Measurements from ENCODE around the gene CTDP1. TPM values are rescaled to one million over a fixed set of nuclear protein-coding genes. Genes with fewer than 3 reads are reported as not detected.

Gene CTDP1
- total RNA-seq, 1 donor from 2014 or later, result 9.4 TPM

DNA sequence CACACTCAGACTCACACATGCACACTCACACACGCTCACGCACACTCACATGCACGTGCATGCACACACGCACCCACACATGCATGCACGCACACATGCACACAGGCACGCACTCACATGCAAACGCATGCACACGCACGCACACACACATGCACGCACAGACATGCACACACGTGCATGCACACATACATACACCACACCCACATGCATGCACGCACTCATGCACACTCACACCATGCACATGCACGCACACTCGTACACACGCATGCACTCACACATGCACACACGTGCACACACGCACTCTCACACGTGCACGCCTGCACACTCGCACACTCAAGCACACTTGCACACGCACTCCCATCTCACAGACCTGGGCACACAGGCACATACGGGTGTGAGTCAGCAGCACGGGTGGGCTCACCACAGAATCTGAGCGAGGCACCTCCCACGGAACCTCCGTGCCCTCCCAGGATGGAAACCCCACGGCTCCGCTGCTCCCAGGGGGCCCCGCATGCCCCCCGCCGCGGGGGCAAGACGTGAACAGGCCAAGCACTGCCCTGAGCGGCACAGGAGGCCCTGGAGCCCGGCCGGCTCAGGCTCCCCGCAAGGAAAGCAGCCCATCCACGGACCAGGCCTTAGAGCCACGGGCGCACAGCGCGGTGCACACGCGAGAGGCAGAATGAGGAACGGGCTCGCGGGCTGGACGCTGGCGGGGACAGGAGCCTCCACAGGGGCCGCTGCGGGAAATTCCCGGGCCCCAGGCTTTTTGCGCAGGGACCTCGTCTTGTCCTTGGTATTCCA, 109.7 kb downstream of the CTDP1 start:
- peaks cover 0 to 4% (median 0%) of the 10 kb centered on the region in 3 donors for H3K9me3 ChIP-seq (ENCODE audit: control insufficient read depth in 3 of 3, low read length in 3 of 3)
- H3K4me1 ChIP-seq (ENCODE audit: control insufficient read depth in 3 of 3, insufficient read depth in 3 of 3, low read length in 3 of 3), result peaks cover 0 to 14% (median 12%) of the 10 kb centered on the region in 3 donors

DNA sequence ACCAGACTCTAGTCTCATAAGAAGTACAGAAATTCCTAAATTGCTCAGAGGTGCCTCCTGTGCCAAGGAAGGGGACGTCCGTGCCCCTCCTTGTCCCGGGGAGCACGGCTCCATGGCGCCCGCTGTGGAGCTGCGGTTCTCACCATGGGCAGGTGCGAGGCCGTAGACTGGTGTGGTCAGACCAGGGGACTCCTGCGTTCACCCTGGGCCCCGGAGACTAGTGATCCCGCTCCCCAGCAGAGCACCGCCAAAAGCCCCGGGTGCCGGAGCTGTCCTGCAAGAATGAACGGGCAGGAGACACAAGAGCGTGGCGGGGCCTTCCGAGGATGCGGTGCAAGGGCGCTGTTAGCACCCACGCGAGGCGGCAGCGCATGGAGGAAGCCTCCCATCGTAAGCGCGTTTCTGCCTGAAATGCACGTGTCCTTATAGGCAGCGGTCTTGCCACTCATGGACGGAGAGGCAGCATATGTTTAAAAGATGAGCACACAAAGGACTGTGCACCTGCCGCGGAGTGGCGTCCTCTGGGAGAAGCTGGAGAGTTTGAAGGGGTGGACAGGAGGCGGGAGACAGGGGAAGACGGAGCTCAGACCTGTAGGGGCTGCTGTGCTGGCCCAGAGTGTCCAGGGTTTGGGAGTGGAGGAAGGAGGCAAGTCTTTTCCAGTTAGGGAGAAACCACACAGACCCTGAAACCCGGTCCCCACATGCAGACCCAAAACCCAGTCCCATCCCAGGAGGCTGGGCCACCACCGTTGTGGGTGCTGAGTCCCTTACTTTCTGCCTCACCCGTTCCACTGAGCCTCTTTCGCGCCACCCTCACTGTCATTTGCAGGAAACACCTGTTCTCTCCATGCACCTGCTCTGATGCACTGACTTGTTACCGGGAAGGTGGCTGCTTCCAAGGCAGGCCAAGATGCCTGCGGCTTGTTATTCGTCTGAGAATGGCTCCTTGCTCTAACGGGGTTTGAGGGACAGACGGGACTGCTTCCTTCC, 110.6 kb downstream of the CTDP1 start:
- Histone ChIP-seq H3K4me1 (ENCODE audit: control insufficient read depth in 3 of 3, insufficient read depth in 3 of 3, low read length in 3 of 3) (peaks cover 0 to 12% (median 8%) of the 10 kb centered on the region in 3 donors), H3K9me3 (ENCODE audit: control insufficient read depth in 3 of 3, low read length in 3 of 3) (peaks cover 0 to 4% (median 0%) of the 10 kb centered on the region in 3 donors), H3K27ac (ENCODE audit: low read depth, low read length) (no peak overlapping the region), H3K27me3 (ENCODE audit: control insufficient read depth in 3 of 3, insufficient read depth in 3 of 3, low read length in 3 of 3) (peaks cover 62 to 72% (median 70%) of the 10 kb centered on the region in 3 donors), H3K9ac (ENCODE audit: low read depth in 1 of 3, low read length in 3 of 3) (no peak overlapping the region), H3K4me3 (ENCODE audit: low read length in 3 of 3) (no peak overlapping the region), H3K36me3 (ENCODE audit: control insufficient read depth in 3 of 3, insufficient read depth in 3 of 3, low read length in 3 of 3) (no peaks in the 10 kb centered on the region)

More for the DNA sequence above, 109.7 kb downstream of the CTDP1 start:
- no peak overlapping the region for H3K4me3 ChIP-seq (ENCODE audit: low read length in 3 of 3)
- H3K27ac ChIP-seq (ENCODE audit: low read depth, low read length), result no peak overlapping the region
- H3K36me3 ChIP-seq (ENCODE audit: control insufficient read depth in 3 of 3, insufficient read depth in 3 of 3, low read length in 3 of 3), result no peaks in the 10 kb centered on the region
- peaks cover 68 to 76% (median 75%) of the 10 kb centered on the region in 3 donors for H3K27me3 ChIP-seq (ENCODE audit: control insufficient read depth in 3 of 3, insufficient read depth in 3 of 3, low read length in 3 of 3)
- H3K9ac ChIP-seq (ENCODE audit: low read depth in 1 of 3, low read length in 3 of 3), result no peak overlapping the region

DNA sequence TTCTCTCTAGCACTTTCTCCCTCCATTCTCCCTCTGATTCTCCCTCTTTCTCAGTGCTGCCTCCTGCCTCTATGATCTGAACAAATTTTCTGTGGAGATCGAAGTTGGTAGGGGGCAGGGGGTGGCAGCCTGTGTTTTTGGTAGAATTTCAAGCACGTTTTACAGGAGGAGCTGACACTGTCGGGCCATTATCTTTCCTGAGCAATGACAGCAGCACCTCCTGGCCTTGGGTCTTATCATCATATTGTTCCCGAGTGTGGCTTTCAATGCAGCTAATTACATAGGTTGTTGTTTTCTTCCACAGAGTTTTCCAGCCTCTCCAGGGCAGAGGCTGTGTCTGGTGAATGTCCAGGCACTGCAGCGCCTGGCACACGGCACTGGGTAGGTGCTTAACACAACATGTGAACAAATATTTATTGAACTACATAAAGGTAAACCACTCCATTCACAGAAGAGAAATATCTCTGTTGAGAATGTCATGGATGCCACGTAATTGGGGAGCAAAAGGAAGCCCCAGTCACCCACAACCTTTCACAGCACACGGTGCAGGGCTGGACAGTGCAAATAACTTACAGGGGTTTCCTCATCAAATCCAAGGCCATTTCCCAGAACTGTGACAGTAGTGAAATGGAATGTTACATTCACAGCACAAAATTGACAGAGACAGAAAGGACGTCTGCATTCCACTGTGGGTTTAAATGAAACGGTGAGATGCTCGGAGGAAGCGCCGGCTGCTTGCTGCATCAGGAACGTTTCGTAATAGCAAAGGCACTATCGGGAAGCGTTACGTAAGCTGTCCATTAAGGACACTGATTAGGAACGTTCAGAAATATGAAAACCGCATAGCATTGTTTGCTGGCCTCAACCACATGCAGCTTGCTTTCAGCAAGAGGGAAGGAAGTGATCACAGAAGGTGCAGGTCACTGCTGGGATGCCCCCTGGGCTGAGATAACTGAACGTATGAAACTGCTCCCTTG, 111.7 kb downstream of the CTDP1 start:
- Histone ChIP-seq H3K27me3 (ENCODE audit: control insufficient read depth in 3 of 3, insufficient read depth in 3 of 3, low read length in 3 of 3) (peaks cover 53 to 66% (median 63%) of the 10 kb centered on the region in 3 donors), H3K4me3 (ENCODE audit: low read length in 3 of 3) (peak overlapping the region in 1 of 3 donors; percentile 44), H3K9ac (ENCODE audit: low read depth in 1 of 3, low read length in 3 of 3) (no peak overlapping the region), H3K36me3 (ENCODE audit: control insufficient read depth in 3 of 3, insufficient read depth in 3 of 3, low read length in 3 of 3) (no peaks in the 10 kb centered on the region), H3K27ac (ENCODE audit: low read depth, low read length) (peak overlapping the region; percentile 55), H3K9me3 (ENCODE audit: control insufficient read depth in 3 of 3, low read length in 3 of 3) (peaks cover 0 to 4% (median 0%) of the 10 kb centered on the region in 3 donors), H3K4me1 (ENCODE audit: control insufficient read depth in 3 of 3, insufficient read depth in 3 of 3, low read length in 3 of 3) (peaks cover 0 to 12% (median 8%) of the 10 kb centered on the region in 3 donors)

DNA sequence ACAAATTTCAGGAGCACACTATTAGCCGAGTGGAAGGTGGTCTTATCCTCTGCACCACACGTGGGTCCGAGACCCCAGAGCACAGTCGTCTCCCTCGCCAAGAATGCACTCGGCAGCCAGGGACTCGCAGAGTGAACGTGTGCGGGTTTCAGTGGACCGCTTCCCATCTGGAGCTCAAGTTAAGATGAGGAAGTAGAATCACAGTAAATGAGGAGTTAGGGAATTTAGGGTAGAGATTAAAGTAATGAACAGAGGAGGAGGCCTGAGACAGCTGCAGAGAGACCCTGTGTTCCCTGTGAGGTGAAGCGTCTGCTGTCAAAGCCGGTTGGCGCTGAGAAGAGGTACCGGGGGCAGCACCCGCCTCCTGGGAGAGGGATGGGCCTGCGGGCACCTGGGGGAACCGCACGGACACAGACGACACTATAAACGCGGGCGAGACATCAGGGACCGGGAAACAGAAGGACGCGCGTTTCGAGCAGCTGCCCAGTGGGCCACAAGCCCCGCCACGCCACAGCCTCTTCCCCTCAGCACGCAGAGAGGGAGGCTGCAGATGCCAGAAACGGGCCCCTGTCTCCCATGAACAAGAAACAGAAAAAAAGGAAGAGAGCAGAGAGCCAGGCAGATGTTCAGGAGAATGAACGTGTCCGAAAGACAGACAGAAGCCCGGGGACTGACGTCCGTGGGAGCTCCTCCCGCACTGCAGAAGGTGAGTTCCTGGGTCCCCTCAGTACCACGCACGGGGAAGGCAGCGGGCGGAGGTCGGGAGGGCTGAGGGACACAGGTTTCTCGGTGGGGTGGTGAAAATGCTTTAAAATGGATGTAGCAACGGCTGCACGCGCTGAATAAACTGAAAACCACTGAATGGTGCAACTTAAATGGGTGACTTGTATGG, 112.7 kb downstream of the CTDP1 start:
- H3K36me3 ChIP-seq (ENCODE audit: control insufficient read depth in 3 of 3, insufficient read depth in 3 of 3, low read length in 3 of 3), result no peaks in the 10 kb centered on the region
- H3K27ac ChIP-seq (ENCODE audit: low read depth, low read length), result peak overlapping the region; percentile 36
- H3K27me3 ChIP-seq (ENCODE audit: control insufficient read depth in 3 of 3, insufficient read depth in 3 of 3, low read length in 3 of 3), result peaks cover 52 to 65% (median 62%) of the 10 kb centered on the region in 3 donors
- H3K4me1 ChIP-seq (ENCODE audit: control insufficient read depth in 3 of 3, insufficient read depth in 3 of 3, low read length in 3 of 3), result peaks cover 3 to 17% (median 10%) of the 10 kb centered on the region in 3 donors
- H3K9me3 ChIP-seq (ENCODE audit: control insufficient read depth in 3 of 3, low read length in 3 of 3), result peaks cover 0 to 4% (median 0%) of the 10 kb centered on the region in 3 donors
- no peak overlapping the region for H3K9ac ChIP-seq (ENCODE audit: low read depth in 1 of 3, low read length in 3 of 3)
- no peak overlapping the region for H3K4me3 ChIP-seq (ENCODE audit: low read length in 3 of 3)

DNA sequence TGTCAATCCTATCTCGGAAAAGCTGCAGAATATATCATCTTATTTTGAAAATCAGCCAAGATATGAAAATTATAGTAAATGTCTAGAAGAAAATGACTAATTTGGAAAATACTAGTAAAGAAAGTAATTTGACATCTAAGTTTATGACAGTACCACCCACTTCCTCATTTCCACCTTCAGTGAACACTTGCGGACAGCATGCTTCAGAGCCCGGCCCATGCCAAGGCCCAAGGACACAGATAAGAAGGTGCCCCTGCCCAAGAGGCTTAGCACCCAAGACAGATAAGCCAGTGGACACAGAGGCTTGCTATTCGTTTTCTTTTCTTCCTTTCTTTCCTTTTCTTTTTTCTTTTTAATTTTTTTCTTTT, 113.4 kb downstream of the CTDP1 start:
- Histone ChIP-seq H3K36me3 (ENCODE audit: control insufficient read depth in 3 of 3, insufficient read depth in 3 of 3, low read length in 3 of 3) (no peaks in the 10 kb centered on the region), H3K27me3 (ENCODE audit: control insufficient read depth in 3 of 3, insufficient read depth in 3 of 3, low read length in 3 of 3) (peaks cover 50 to 64% (median 59%) of the 10 kb centered on the region in 3 donors), H3K9me3 (ENCODE audit: control insufficient read depth in 3 of 3, low read length in 3 of 3) (peaks cover 0 to 4% (median 0%) of the 10 kb centered on the region in 3 donors), H3K4me1 (ENCODE audit: control insufficient read depth in 3 of 3, insufficient read depth in 3 of 3, low read length in 3 of 3) (peaks cover 7 to 20% (median 14%) of the 10 kb centered on the region in 3 donors), H3K27ac (ENCODE audit: low read depth, low read length) (no peak overlapping the region), H3K9ac (ENCODE audit: low read depth in 1 of 3, low read length in 3 of 3) (no peak overlapping the region), H3K4me3 (ENCODE audit: low read length in 3 of 3) (no peak overlapping the region)

DNA sequence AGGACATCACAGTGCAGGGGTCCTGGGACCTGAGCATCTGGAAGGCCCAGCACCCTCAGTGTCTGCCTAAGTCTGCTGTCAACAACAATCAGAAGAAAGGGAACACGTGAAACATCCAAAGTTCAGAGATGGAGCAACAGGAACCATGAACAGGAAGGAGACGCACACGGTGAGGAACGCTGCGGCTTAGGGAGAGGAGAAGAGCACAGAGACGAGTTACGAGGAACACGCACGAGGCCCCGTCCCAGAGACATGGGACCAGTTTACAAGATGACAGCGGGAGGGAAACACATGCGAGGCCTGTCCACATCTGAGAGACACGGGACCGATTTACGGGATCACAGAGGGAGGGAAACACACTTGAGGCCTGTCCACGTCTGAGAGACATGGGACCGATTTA, 115.2 kb downstream of the CTDP1 start:
- Histone ChIP-seq H3K27ac (ENCODE audit: low read depth, low read length) (no peak overlapping the region), H3K9ac (ENCODE audit: low read depth in 1 of 3, low read length in 3 of 3) (no peak overlapping the region), H3K36me3 (ENCODE audit: control insufficient read depth in 3 of 3, insufficient read depth in 3 of 3, low read length in 3 of 3) (no peaks in the 10 kb centered on the region), H3K9me3 (ENCODE audit: control insufficient read depth in 3 of 3, low read length in 3 of 3) (no peaks in the 10 kb centered on the region), H3K4me3 (ENCODE audit: low read length in 3 of 3) (no peak overlapping the region), H3K4me1 (ENCODE audit: control insufficient read depth in 3 of 3, insufficient read depth in 3 of 3, low read length in 3 of 3) (peaks cover 11 to 17% (median 14%) of the 10 kb centered on the region in 3 donors), H3K27me3 (ENCODE audit: control insufficient read depth in 3 of 3, insufficient read depth in 3 of 3, low read length in 3 of 3) (peaks cover 50 to 64% (median 56%) of the 10 kb centered on the region in 3 donors)

DNA sequence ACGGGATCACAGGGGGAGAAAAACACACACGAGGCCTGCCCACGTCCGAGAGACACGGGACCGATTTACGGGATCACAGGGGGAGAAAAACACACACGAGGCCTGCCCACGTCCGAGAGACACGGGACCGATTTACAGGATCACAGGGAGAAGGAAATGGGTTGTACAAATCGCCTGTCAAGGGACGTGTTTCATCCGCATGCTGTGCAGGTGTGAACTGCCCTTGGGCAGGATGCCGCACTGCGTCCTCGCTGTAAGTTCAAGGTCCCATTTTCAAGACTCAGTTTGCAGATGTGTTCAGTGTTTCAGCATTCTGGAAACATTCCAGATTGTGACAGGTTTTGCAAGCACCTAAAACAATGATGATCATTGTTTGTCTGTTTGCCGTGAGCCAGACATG, 115.8 kb downstream of the CTDP1 start:
- H3K9me3 ChIP-seq (ENCODE audit: control insufficient read depth in 3 of 3, low read length in 3 of 3), result no peaks in the 10 kb centered on the region
- peaks cover 11 to 17% (median 13%) of the 10 kb centered on the region in 3 donors for H3K4me1 ChIP-seq (ENCODE audit: control insufficient read depth in 3 of 3, insufficient read depth in 3 of 3, low read length in 3 of 3)
- no peak overlapping the region for H3K27ac ChIP-seq (ENCODE audit: low read depth, low read length)
- no peak overlapping the region for H3K4me3 ChIP-seq (ENCODE audit: low read length in 3 of 3)
- H3K27me3 ChIP-seq (ENCODE audit: control insufficient read depth in 3 of 3, insufficient read depth in 3 of 3, low read length in 3 of 3), result peaks cover 52 to 64% (median 55%) of the 10 kb centered on the region in 3 donors
- H3K36me3 ChIP-seq (ENCODE audit: control insufficient read depth in 3 of 3, insufficient read depth in 3 of 3, low read length in 3 of 3), result no peaks in the 10 kb centered on the region
- no peak overlapping the region for H3K9ac ChIP-seq (ENCODE audit: low read depth in 1 of 3, low read length in 3 of 3)

DNA sequence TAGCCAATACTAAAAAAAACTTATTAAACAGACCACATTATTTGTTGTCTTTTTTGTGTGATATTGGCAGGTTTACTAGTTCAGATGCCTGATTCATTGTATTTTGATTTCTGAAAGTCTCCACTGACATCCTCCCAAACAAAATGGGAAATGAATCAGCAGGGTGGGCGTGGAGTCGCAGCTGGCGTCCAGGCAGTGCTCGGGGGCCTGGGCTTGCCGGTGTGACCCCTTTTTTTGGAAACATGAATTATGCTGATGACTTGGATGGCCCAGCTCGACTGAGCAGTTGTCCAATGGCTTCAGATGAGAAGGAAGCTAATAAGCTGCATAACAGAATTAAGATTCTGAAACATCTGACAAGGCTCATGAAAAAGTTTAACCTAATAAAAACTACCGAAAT, 116.4 kb downstream of the CTDP1 start:
- Histone ChIP-seq H3K9ac (ENCODE audit: low read depth in 1 of 3, low read length in 3 of 3) (no peak overlapping the region), H3K27ac (ENCODE audit: low read depth, low read length) (no peak overlapping the region)

More for the DNA sequence above, 116.4 kb downstream of the CTDP1 start:
- Histone ChIP-seq H3K9me3 (ENCODE audit: control insufficient read depth in 3 of 3, low read length in 3 of 3) (no peaks in the 10 kb centered on the region), H3K4me1 (ENCODE audit: control insufficient read depth in 3 of 3, insufficient read depth in 3 of 3, low read length in 3 of 3) (peaks cover 10 to 17% (median 11%) of the 10 kb centered on the region in 3 donors), H3K27me3 (ENCODE audit: control insufficient read depth in 3 of 3, insufficient read depth in 3 of 3, low read length in 3 of 3) (peaks cover 53 to 60% (median 55%) of the 10 kb centered on the region in 3 donors), H3K4me3 (ENCODE audit: low read length in 3 of 3) (no peak overlapping the region), H3K36me3 (ENCODE audit: control insufficient read depth in 3 of 3, insufficient read depth in 3 of 3, low read length in 3 of 3) (no peaks in the 10 kb centered on the region)
